ENCODE results near the gene MRPS7. TPM values are rescaled to one million over a fixed set of nuclear protein-coding genes. Genes with fewer than 3 reads are reported as not detected.

The MRPS7 gene
- total and polyA plus RNA-seq, 10 of the 15 experiments (the other 5 are each of a cell fraction or from before 2014, with no cell fraction given) = 88.4 to 217 (median 109) TPM

- peak; percentile 99 for TF ChIP-seq PKNOX1 (IDR thresholded peaks at IDR 0.05)
- TF ChIP-seq TAF1 (IDR thresholded peaks at IDR 0.05; ENCODE audit: borderline replicate concordance, low read depth, low read length) = peak; percentile 47; the same call in 1 of the 2 replicates
- no peak for TF ChIP-seq IRF4 (IDR thresholded peaks at IDR 0.05; ENCODE audit: low read depth, low read length)
- peak; percentile 32; the same call in 1 of the 2 replicates for TF ChIP-seq TBL1XR1 (IDR thresholded peaks at IDR 0.05; ENCODE audit: low read depth, low read length)
- TF ChIP-seq E2F4 (IDR thresholded peaks at IDR 0.05; ENCODE audit: low read depth, low read length) = peak; percentile 71
- peak; percentile 9; the same call in 1 of the 2 replicates for TF ChIP-seq RB1 (IDR thresholded peaks at IDR 0.05; ENCODE audit: borderline replicate concordance)
- TF ChIP-seq HDGF (IDR thresholded peaks at IDR 0.05) = peak; percentile 63
- no peak for TF ChIP-seq MTA3 (IDR thresholded peaks at IDR 0.05; ENCODE audit: borderline replicate concordance, low read length)
- no peak for TF ChIP-seq ZNF217 (IDR thresholded peaks at IDR 0.05)
- TF ChIP-seq MAX (IDR thresholded peaks at IDR 0.05; ENCODE audit: low read depth, low read length) = peak; percentile 36
- TF ChIP-seq BCL11A (IDR thresholded peaks at IDR 0.05; ENCODE audit: low read depth, low read length) = no peak
- TF ChIP-seq FOS (IDR thresholded peaks at IDR 0.05; ENCODE audit: borderline replicate concordance, extremely low read depth, insufficient read length) = peak; percentile 49
- peak; percentile 6 for TF ChIP-seq USF1 (IDR thresholded peaks at IDR 0.05; ENCODE audit: borderline replicate concordance, extremely low read length, insufficient read depth, low read depth, low read length)
- peak; percentile 96 for TF ChIP-seq NKRF (conservative IDR thresholded peaks at IDR 0.05)
- TF ChIP-seq JUND (IDR thresholded peaks at IDR 0.05; ENCODE audit: low read depth, low read length) = no peak
- no peak for TF ChIP-seq KDM1A (IDR thresholded peaks at IDR 0.05; ENCODE audit: borderline replicate concordance)
- peak; percentile 66 for TF ChIP-seq PML (IDR thresholded peaks at IDR 0.05; ENCODE audit: low read length)
- peak; percentile 87 for TF ChIP-seq MXI1 (IDR thresholded peaks at IDR 0.05; ENCODE audit: low read depth, low read length)
- TF ChIP-seq MEF2B (IDR thresholded peaks at IDR 0.05; ENCODE audit: partially characterized antibody, poor library complexity, severe bottlenecking) = peak; percentile 62
- peak; percentile 86 for TF ChIP-seq TCF3 (IDR thresholded peaks at IDR 0.05; ENCODE audit: borderline replicate concordance, insufficient read depth, low read depth, low read length)
- peak; percentile 86 for TF ChIP-seq NFYB (IDR thresholded peaks at IDR 0.05; ENCODE audit: insufficient read depth, low read depth, low read length)
- no peak for TF ChIP-seq YBX1 (IDR thresholded peaks at IDR 0.05)
- TF ChIP-seq KAT2A (conservative IDR thresholded peaks at IDR 0.05; ENCODE audit: control insufficient read depth, low read depth, low read length) = no peak
Observed at GRCh38 chr17:75289115-75289831, 27.6 kb downstream of the MRPS7 start, which contains the start of gene SLC25A19 (continued).
